Activated T-helper 1 cell treated with anti-CD3 and anti-CD28 coated beads, Interleukin-12 subunit alpha, Interleukin-12 subunit beta, Interleukin-2, Interleukin-4 antibody, amounts not matched to agents 30 ng/mL and 10 ng/mL and 1 ng/mL, durations not matched to agents 14 hours and 24 hours and 36 hours (primary cell): ENCODE data around the gene SMCP. TPM values are rescaled to one million over a fixed set of nuclear protein-coding genes. Genes with fewer than 3 reads are reported as not detected.

Experiments used
- DNase-seq: peaks from one replicate; pipeline ENCODE4 v3.0.0; 2021; ENCODE audit warnings: low spot score
- H3K27ac Mint-ChIP-seq: one replicate; pipeline ENCODE4 v1.8.0; 2021; ENCODE audit warnings: mild to moderate bottlenecking, mixed read lengths
- H3K27me3 Mint-ChIP-seq: one replicate; pipeline ENCODE4 v1.8.0; 2022; ENCODE audit warnings: mild to moderate bottlenecking, moderate library complexity, mixed read lengths; ENCODE audit not compliant: insufficient read depth
- H3K36me3 Mint-ChIP-seq: one replicate; pipeline ENCODE4 v1.8.0; 2021; ENCODE audit warnings: low read depth, mixed read lengths
- H3K4me1 Mint-ChIP-seq: one replicate; pipeline ENCODE4 v1.8.0; 2021; ENCODE audit warnings: low read depth, mixed read lengths
- H3K4me3 Mint-ChIP-seq: one replicate; pipeline ENCODE4 v1.8.0; 2021; ENCODE audit warnings: mild to moderate bottlenecking, moderate library complexity, mixed read lengths
- H3K9me3 Mint-ChIP-seq: one replicate; pipeline ENCODE4 v1.8.0; 2021; ENCODE audit warnings: mixed read lengths
- intact Hi-C: fragments of 100-400 bp; cut with micrococcal nuclease; formaldehyde crosslinking; loops from one replicate; pipeline ENCODE4 v1.15.1; 2024
- total RNA-seq: library from RNA; stranded (reverse); gene quantifications from 2 replicates; pipeline ENCODE4 v1.2.3, GENCODE V29; 2022

Gene SMCP
- total RNA-seq, 1 donor from 2014 or later = not detected

DNA sequence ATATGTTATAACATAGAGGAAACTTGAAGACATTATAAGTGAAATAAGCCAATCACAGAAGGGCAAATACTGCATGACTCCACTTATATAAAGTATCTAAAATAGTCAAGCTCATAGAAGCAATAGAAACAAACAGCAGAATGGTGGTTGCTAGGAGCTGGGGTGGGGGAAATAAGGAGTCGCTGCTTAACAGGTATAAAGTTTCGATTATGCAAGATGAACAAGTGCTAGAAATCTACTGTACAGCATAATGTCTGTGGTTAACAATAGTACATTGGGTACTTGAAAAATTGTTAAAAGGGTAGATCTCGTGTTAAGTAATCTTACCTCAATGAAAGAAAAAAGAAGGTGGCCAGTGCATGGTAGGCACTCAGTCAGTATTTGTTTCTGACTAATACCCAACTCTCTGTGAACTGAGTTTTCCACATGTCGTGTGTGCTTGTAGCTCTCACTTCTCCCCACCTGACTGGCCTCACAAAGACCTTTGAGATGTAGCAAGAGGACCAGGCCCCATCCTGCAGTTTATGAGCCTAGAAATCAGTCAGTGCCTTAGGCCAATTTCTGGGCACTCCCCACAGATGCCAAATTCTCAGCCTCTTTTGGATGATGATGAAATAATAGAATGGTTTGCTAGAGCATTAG is 54.2 kb downstream of the SMCP start:
- no peak overlapping the region for H3K27ac Mint-ChIP-seq
- H3K36me3 Mint-ChIP-seq = no peaks in the 10 kb centered on the region
- H3K9me3 Mint-ChIP-seq = no peaks in the 10 kb centered on the region
- peaks cover 3% of the 10 kb centered on the region for H3K27me3 Mint-ChIP-seq
- no peaks in the 10 kb centered on the region for H3K4me1 Mint-ChIP-seq
- no peak overlapping the region for H3K4me3 Mint-ChIP-seq
- DNase-seq = no peak
- intact Hi-C loops = no loop called here

DNA sequence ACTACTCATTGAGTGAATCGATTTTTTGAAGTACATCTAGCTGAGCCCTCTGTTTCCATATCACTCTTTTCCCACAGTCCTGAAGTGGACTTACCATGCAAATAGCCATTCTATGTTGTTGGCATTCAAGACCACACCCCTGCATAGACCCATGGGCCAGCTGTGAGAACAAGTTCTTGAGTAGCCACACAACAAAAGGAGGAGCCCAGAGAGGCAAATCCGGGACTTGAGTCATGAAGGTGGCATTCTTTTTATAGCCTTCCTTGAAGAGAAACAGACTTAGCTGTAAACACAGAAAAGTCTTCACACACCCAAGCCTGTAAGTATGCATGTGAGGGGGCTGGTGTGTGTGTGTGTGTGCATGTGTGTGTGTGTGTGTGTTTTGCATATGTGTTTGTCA is 55.1 kb downstream of the SMCP start:
- Mint-ChIP-seq H3K27me3 (peaks cover 3% of the 10 kb centered on the region), H3K36me3 (no peaks in the 10 kb centered on the region), H3K4me3 (no peak overlapping the region), H3K9me3 (no peaks in the 10 kb centered on the region), H3K27ac (no peak overlapping the region), H3K4me1 (no peaks in the 10 kb centered on the region)
- intact Hi-C loops = no loop called here
- no peak for DNase-seq

Other genes with a start within 250 kb of the SMCP start
- not detected in 2 replicates for gene LCE2D, start 214.9 kb upstream of the SMCP start, total RNA-seq
- gene LCE2C, start 203.0 kb upstream of the SMCP start, total RNA-seq = not detected in 2 replicates
- gene LCE2B, start 192.2 kb upstream of the SMCP start, total RNA-seq = not detected in 2 replicates
- gene LCE2A, start 180.0 kb upstream of the SMCP start, total RNA-seq = not detected in 2 replicates
- gene LCE4A, start 170.2 kb upstream of the SMCP start, total RNA-seq = not detected in 2 replicates
- not detected in 2 replicates for gene KPRP, start 120.3 kb upstream of the SMCP start, total RNA-seq
- not detected in 2 replicates for gene LCE1F, start 103.2 kb upstream of the SMCP start, total RNA-seq
- gene LCE1E, start 92.1 kb upstream of the SMCP start, total RNA-seq = not detected in 2 replicates
- not detected in 2 replicates for gene LCE1D, start 81.6 kb upstream of the SMCP start, total RNA-seq
- gene LCE1C, start 71.7 kb upstream of the SMCP start, total RNA-seq = not detected in 2 replicates
- gene LCE1B, start 66.4 kb upstream of the SMCP start, total RNA-seq = not detected in 2 replicates
- not detected in 2 replicates for gene LCE1A, start 50.8 kb upstream of the SMCP start, total RNA-seq
- gene LCE6A, start 35.5 kb upstream of the SMCP start, total RNA-seq = not detected in 2 replicates
- gene LCE7A, start 18.3 kb upstream of the SMCP start, total RNA-seq = not detected in 2 replicates
- not detected in 2 replicates for gene IVL, start 30.2 kb downstream of the SMCP start, total RNA-seq
- not detected in 2 replicates for gene SPRR5, start 68.9 kb downstream of the SMCP start, total RNA-seq
- gene SPRR4, start 92.3 kb downstream of the SMCP start, total RNA-seq = not detected in 2 replicates
- not detected in 2 replicates for gene SPRR1A, start 105.8 kb downstream of the SMCP start, total RNA-seq
- not detected in 2 replicates for gene SPRR3, start 123.4 kb downstream of the SMCP start, total RNA-seq
- not detected in 2 replicates for gene SPRR1B, start 152.9 kb downstream of the SMCP start, total RNA-seq
- not detected in 2 replicates for gene SPRR2D, start 162.8 kb downstream of the SMCP start, total RNA-seq
- gene SPRR2A, start 179.2 kb downstream of the SMCP start, total RNA-seq = not detected in 2 replicates
- gene SPRR2B, start 193.3 kb downstream of the SMCP start, total RNA-seq = not detected in 2 replicates
- not detected in 2 replicates for gene SPRR2E, start 216.2 kb downstream of the SMCP start, total RNA-seq
- gene SPRR2F, start 235.2 kb downstream of the SMCP start, total RNA-seq = not detected in 2 replicates